GM19099 (cell line): Measurements from ENCODE around the gene EPSTI1.

Experiments
- POLR2A ChIP-seq: IDR thresholded peaks from 3 replicates; pipeline ENCODE4 v1.6.1; 2011; ENCODE audit warnings: low read depth; ENCODE audit not compliant: insufficient read length; ENCODE audit errors: extremely low read depth

The EPSTI1 gene

DNA sequence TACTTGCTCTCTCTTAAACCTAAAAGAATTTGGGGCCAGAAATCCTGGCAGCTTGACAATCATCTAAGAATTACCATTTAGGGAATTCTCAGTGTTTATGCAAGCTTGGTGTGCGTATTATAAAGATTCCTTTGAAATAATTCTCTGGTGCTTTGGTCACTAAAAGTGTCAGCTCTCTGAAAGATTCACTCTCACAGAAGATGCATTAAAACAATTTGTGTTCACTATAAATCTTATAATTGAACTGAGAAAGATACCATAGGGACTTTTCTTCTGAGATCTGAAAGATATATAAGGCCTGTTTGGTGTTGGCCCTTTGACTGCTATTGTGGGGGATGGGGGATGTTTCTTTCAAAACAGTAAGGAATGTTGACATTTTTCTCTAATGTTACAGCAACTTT is 27.3 kb downstream of the EPSTI1 start:
- TF ChIP-seq POLR2A, result no peak

GRCh38 chr13:42959615-42960014 is 32.4 kb downstream of the EPSTI1 start:
- TF ChIP-seq POLR2A, result no peak

DNA sequence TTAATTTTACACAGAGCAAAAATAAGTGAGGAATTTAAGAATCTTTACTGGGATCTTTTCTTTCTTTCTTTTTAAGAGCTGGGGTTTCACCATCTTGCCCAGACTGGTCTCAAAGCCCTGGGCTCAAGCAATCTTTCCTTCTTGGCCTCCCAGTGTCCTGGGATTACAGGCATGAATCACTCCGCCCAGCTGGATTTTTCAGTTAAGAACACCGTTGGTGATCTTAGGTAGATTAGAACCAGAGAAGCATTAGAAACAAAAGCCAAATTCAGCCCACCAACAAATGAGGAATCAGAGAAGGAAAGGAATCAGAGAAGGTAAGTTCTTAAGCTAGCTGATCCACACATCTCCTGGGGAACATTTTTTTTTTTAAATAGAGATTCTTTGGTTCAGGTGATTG is 34.2 kb downstream of the EPSTI1 start:
- TF ChIP-seq POLR2A, result no peak

- no peak for TF ChIP-seq POLR2A
Measured at GRCh38 chr13:42950181-42950580, 41.9 kb downstream of the EPSTI1 start.

DNA sequence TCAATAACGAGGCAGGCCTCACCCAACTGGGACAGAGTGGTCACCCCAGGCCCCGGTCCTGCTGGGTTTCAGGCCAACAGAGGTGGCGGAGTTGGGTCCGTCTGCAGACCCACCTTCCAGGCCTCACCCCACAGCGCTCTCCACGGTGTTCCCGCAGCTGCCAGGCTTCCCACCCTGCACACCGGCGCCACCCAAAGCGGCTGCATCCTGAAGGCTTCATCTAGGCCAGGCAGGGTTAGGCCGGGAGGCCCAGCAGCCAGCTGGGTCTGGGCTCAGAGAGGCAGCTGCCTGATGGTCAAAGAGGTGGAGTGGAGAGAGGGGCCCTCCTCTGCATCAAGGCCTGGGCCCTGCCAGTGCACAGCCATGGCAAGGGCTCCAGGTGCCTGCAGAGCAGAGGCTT is 44.1 kb downstream of the EPSTI1 start:
- TF ChIP-seq POLR2A, result no peak

GRCh38 chr13:42946927-42947326 is 45.1 kb downstream of the EPSTI1 start:
- no peak for TF ChIP-seq POLR2A

DNA sequence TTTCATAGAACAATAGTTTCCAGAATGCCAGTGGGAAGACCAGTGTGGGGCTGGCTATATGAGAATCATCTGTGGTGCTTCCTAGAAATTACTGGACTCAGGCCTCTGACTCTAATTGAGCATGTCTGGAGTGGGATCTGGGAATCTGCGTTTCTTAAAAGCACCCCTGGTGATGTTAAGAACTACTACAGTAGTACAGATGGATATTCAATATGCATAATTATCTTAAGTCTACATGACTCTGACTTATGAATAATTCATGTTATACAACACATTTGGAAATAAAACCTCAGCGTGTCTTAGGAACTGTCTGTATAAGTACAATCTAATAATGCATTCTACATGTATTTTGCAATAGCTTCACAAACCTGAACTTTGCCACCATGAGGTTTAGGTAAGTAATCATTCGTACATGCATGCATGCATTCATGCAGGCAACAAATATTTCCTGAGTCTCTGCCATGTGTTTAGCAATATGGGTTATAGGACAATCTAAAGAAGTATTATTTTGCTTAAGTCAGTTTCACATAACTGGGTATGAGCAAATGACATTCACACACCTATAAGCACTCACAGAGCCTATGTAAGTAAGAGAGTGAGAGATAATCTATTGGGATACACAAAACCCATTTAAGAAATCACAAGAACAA is 62.0 kb downstream of the EPSTI1 start:
- no peak for TF ChIP-seq POLR2A

DNA sequence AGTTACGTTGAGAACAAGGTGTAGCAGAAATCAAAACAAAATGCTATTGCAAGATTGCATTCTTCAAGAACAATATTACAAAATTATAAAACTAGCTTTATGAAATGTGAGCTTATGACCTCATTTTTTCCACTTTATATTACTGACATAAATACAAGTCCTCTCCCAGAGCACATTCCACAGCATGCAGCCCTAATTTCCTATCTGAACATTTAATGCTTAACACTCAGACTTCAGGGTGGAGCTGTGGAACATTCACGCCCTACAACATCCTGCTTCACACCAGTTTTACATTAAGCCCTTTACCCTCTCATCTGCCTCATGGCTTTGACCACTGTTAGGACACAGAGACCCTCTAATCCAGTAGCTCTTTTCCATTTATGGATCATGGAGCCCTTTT is 65.5 kb downstream of the EPSTI1 start:
- no peak for TF ChIP-seq POLR2A

DNA sequence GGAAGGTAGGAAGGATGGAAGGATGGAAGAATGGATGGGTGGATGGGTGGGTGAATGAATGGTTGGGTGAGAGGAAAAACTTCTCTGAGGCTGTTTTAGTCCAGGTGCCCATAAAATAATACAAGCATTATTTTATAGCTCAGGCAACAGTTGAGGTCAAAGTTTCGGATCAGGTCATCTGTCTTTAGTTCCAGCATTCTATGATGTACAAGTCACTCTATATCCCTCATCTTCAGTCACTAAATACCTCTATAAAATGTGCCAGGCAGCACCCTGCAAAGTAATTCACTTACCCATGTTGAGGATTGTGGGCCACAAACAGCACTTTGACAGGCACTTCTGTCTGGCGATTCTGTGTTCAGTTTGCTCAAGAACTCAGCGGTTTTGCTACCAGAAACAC is 66.0 kb downstream of the EPSTI1 start:
- TF ChIP-seq POLR2A, result no peak

DNA sequence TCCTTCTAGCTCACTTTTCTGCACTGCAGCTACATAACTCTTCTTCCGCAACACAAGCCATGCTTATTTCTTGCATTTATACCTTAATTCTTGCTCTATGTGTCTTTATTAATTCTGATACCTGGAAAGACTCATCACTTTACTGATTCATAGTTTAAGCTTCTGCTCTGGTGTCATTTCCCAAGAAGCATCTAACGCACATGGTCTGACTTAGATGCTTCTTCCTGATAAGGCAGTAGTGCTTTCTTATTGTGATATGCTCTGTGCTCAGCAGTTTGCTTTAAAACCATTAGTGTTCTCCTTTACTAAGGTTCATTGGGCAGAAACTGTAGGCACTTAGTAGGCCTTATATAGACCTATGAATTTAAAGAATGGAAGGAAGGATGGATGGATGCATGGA is 66.4 kb downstream of the EPSTI1 start:
- TF ChIP-seq POLR2A, result no peak

GRCh38 chr13:42924344-42924743 is 67.7 kb downstream of the EPSTI1 start:
- no peak for TF ChIP-seq POLR2A

DNA sequence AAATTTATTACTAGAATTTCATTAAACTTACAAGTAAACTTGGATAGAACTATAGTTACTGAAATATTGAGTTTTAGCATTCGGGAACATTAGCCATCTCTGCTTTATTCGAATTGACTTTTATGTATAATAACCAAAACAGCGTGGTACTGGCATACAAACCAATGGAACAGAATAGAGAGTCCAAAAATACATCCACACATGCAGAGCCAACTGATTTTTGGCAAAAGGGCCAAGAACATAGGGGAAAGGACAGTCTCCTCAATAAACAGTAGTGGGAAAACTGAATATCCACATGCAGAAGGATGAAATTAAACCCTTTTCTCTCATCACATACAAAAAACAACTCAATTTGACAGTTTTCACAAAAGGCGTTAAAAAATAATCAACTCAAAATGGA is 84.3 kb downstream of the EPSTI1 start:
- TF ChIP-seq POLR2A, result no peak

- no peak for TF ChIP-seq POLR2A
Measured at GRCh38 chr13:42906257-42906656, 85.8 kb downstream of the EPSTI1 start.

- TF ChIP-seq POLR2A, result no peak
Measured at GRCh38 chr13:42905579-42905978, 86.5 kb downstream of the EPSTI1 start.

DNA sequence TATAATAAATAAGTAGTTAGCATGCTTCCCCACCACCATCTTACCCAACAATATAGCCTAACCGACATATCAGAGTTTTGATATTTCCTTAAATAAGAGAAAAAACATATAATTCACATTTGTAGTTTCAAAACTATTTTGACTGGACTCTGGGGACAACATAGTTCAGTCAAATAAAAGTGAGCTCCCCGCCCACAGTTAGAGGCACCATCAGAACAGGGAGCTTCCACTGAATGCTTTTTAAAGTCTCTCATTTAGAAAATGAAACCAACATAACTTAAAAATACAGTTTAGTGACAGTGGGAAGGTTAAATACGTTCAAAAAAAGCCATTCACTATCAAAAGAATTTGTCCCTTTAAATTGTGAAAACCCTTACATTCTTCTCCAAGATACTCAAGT is 92.8 kb downstream of the EPSTI1 start:
- TF ChIP-seq POLR2A, result no peak

DNA sequence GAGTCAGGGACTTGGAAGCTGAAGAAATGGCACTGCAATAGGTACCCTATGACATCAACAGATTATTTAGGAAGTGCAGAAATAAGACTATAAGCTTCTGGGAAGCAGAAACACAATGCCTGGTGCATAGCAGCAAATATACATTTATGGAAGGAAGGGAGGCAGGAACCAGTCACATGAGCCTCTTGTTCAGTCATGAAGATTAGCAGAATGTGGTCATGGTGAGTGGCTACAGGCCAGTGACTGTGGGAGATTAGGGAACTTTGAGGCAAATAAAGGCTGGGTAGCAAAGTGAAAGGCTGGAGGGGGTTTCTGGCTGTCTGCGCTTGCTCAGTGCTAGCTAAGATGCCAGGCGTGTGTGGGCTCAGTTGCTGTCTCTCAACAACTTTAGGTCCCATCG is 96.3 kb downstream of the EPSTI1 start:
- TF ChIP-seq POLR2A, result no peak

DNA sequence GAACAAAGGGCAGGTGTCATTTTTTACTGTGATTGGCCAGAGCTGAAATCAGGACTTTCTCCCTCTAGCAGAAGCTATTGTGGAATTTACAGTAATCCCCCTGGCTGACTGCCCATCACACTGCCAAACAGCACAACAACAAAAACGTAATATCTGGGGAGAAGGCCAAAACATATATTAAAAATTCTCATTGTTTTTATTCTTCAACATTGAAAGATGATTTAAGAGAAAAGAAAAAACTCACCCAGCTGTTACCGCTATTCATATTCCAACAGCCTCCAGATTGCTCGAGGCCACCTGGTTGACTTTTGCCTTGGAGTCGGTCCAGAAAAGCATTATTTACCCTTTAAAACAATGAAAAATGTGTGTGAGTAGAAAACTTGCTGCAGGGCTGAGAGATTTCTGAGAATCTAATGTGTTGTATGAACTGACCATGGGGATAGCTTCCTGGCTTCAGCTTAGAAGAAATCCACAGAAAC is 97.2 kb downstream of the EPSTI1 start:
- no peak for TF ChIP-seq POLR2A

DNA sequence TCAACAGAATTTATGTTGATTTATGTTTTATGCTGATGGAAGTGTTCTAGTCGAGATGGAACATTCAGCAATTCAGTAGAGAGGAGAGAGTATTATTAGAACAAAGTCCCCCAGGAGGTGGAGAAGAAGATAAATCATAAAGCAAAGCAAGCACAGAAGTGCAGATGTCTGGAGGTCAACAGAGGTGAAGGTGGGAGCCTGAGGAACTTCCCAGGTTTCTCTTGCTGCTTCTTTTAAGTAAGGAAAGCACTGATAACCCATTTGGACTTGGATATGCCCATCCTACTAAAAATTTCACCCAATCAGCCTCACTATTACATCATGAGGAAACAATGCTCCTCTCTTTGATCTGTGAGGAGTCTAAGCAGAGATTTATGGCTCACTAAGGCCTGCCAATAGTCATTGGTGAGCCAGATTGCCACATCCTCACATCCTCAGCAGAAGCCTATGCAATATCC is 98.8 kb downstream of the EPSTI1 start:
- no peak for TF ChIP-seq POLR2A

DNA sequence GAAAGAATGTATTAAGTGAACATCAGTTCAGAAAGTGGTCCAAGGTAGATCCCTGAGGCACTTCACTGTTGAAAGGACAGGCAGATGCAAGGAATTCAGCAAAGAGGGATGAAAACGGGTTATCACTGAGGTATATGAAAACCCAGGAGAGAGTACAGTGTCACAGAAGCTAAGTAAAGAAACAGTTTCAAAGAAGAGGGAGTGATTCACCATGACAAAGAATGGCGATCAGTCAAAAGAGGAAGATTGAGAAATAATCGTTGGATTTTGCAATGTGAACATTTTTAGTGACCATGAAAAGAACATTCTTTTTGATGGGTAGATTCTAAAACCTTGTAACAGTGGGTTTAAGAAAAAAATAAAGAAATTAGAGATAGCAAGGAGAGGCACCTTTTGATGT is 99.3 kb downstream of the EPSTI1 start:
- no peak for TF ChIP-seq POLR2A
